Testis (tissue), 3 donors: Measurements from ENCODE around the gene ARHGAP44. TPM values are rescaled to one million over a fixed set of nuclear protein-coding genes. Genes with fewer than 3 reads are reported as not detected.

Experiments used
- DNase-seq: peaks from one replicate; pipeline ENCODE4 v3.0.0-alpha.2; 2019
- H3K27ac ChIP-seq, 2 donors: fragments of 200-600 bp; sonication (generic); one replicate each; pipeline ENCODE4 v1.5.1; 2019
- H3K27me3 ChIP-seq: fragments of 200-600 bp; sonication (generic); one replicate; pipeline ENCODE4 v1.5.1; 2019
- H3K36me3 ChIP-seq: fragments of 200-600 bp; sonication (generic); one replicate; pipeline ENCODE4 v1.5.1; 2017; ENCODE audit warnings: low read depth; ENCODE audit errors: missing control alignments
- H3K4me1 ChIP-seq: fragments of 200-600 bp; sonication (generic); one replicate; pipeline ENCODE4 v1.5.1; 2019
- H3K4me3 ChIP-seq, 2 donors: fragments of 200-600 bp; sonication (generic); one replicate each; pipeline ENCODE4 v1.5.1; 2017 to 2019
- H3K9me3 ChIP-seq: fragments of 200-600 bp; sonication (generic); one replicate; pipeline ENCODE4 v1.5.1; 2017
- CTCF ChIP-seq, 3 experiments: fragments of 450-650 bp in 2 of 3; fragments of 200-600 bp in 1 of 3; sonication (generic) in 1 of 3; IDR thresholded peaks; one replicate each; pipeline ENCODE4 v1.5.1; 2016 to 2019; ENCODE audit warnings: antibody characterized with exemption in 3 of 3, mild to moderate bottlenecking in 2 of 3, moderate library complexity in 1 of 3
- POLR2A ChIP-seq: fragments of 450-650 bp; IDR thresholded peaks from one replicate; pipeline ENCODE4 v1.6.1; 2017; ENCODE audit warnings: antibody characterized with exemption, mild to moderate bottlenecking, moderate library complexity
- WGBS, 2 donors: methylation state at CpG; one replicate each; pipeline ENCODE4 v1.1.5; 2018; 5-methylcytosine and 5-hydroxymethylcytosine counted together
- intact Hi-C: fragments of 100-400 bp; cut with DNase I; formaldehyde crosslinking; loops from one replicate; pipeline ENCODE4 v1.15.1; 2023; ENCODE audit warnings: low total_unique reads
- polyA plus RNA-seq: library from polyadenylated mRNA; stranded (reverse); fragments of 350-450 nt; fragmentation: Illumina TruSeq; extraction: RNeasy Lipid Tissue Mini Kit (QIAGEN cat#74804); gene quantifications from one replicate; pipeline ENCODE4 v1.2.3, GENCODE V29; 2014; ENCODE audit warnings: low read depth, low replicate concordance; ENCODE audit not compliant: insufficient read depth
- total RNA-seq, 2 donors: library from RNA; depleted of rRNA; stranded (reverse); fragments of >200 nt; gene quantifications; one replicate each; pipeline ENCODE4 v1.2.3, GENCODE V29; 2016

ARHGAP44 gene
- total and polyA plus RNA-seq, 3 donors from 2014 or later: 9.3 to 11.3 (median 11.0) TPM

DNA sequence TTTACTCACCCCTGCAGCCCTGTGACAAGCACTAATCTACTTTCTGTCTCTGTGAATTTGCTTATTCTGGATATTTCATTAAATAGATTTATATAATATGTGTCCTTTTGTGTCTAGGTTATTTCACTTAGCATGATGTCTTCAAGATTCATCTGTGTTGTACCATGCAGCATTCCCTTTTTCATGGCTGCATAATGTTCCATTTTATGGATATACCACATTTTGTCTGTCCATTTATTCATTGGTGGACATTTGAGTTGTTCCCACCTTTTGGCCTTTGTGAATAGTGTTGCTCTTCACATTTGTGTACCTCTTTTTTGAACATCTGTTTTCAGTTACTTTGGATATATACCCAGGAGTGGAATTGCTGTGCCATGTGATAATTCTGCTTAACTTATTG lies 118.2 kb downstream of the ARHGAP44 start:
- no peak overlapping the region for H3K27ac ChIP-seq
- intact Hi-C loops: no loop called here
- H3K36me3 ChIP-seq: no peaks in the 10 kb centered on the region
- H3K27me3 ChIP-seq: no peaks in the 10 kb centered on the region
- no peak for TF ChIP-seq POLR2A
- no peak for TF ChIP-seq CTCF (IDR thresholded peaks at IDR 0.05)
- no peak for DNase-seq
- H3K4me3 ChIP-seq: no peak overlapping the region
- no peaks in the 10 kb centered on the region for H3K4me1 ChIP-seq
- no peaks in the 10 kb centered on the region for H3K9me3 ChIP-seq

- DNase-seq: no peak
- intact Hi-C loops: no loop called here
- H3K27me3 ChIP-seq: no peaks in the 10 kb centered on the region
- no peaks in the 10 kb centered on the region for H3K4me1 ChIP-seq
- no peaks in the 10 kb centered on the region for H3K9me3 ChIP-seq
- H3K36me3 ChIP-seq: no peaks in the 10 kb centered on the region
- 93 to 98% methylated on average over 5 of the region's 5 CpGs for WGBS, 2 donors
- no peak overlapping the region for H3K4me3 ChIP-seq
- H3K27ac ChIP-seq: no peak overlapping the region
- TF ChIP-seq POLR2A: no peak
- TF ChIP-seq CTCF (IDR thresholded peaks at IDR 0.05): no peak
Observed at GRCh38 chr17:12909046-12909445, 119.7 kb downstream of the ARHGAP44 start.

- Histone ChIP-seq H3K9me3 (no peaks in the 10 kb centered on the region), H3K27ac (no peak overlapping the region), H3K4me1 (no peaks in the 10 kb centered on the region), H3K36me3 (no peaks in the 10 kb centered on the region), H3K27me3 (no peaks in the 10 kb centered on the region), H3K4me3 (no peak overlapping the region)
- DNase-seq: no peak
- intact Hi-C loops: no loop called here
- no peak for TF ChIP-seq CTCF (IDR thresholded peaks at IDR 0.05)
- TF ChIP-seq POLR2A: no peak
- 91 to 98% methylated on average over 1 of the region's 1 CpG for WGBS, 2 donors
Observed at GRCh38 chr17:12909511-12909910, 120.2 kb downstream of the ARHGAP44 start.

DNA sequence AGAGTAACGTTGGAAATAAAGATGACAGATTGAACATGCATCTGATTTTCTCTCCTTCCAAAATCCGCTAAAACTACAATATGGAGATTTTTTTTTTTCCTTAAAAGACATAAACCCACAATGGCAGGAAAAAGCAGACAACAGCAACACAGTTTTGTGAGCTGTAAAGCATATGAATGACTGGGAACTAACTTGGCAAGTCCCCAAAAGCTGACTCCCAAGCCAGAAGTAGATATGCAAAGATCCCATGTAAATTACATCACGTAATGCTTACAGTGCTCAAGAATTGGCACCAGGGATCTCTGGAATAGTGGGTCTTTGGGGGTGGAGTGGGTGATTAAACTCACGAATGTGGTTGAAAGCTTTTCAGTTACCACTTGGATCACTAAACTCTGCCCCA lies 121.9 kb downstream of the ARHGAP44 start:
- Histone ChIP-seq H3K27ac (no peak overlapping the region), H3K27me3 (no peaks in the 10 kb centered on the region), H3K36me3 (no peaks in the 10 kb centered on the region), H3K9me3 (no peaks in the 10 kb centered on the region), H3K4me1 (no peaks in the 10 kb centered on the region), H3K4me3 (no peak overlapping the region)
- intact Hi-C loops: no loop called here
- DNase-seq: no peak
- TF ChIP-seq CTCF (IDR thresholded peaks at IDR 0.05) (no peak), POLR2A (no peak)
- WGBS, 2 donors: 69 to 81% methylated on average over 4 of the region's 4 CpGs

GRCh38 chr17:12917399-12917798 lies 128.1 kb downstream of the ARHGAP44 start:
- Histone ChIP-seq H3K27me3 (no peaks in the 10 kb centered on the region), H3K4me1 (no peaks in the 10 kb centered on the region), H3K4me3 (no peak overlapping the region), H3K36me3 (no peaks in the 10 kb centered on the region), H3K9me3 (no peaks in the 10 kb centered on the region), H3K27ac (no peak overlapping the region)
- no peak for DNase-seq
- intact Hi-C loops: no loop called here
- TF ChIP-seq CTCF (IDR thresholded peaks at IDR 0.05) (no peak), POLR2A (no peak)
- WGBS, 2 donors: 88 to 92% methylated on average over 7 of the region's 7 CpGs
